Dermis blood vessel endothelial cell (primary cell): Measurements from ENCODE around the gene ARHGAP10. TPM values are rescaled to one million over a fixed set of nuclear protein-coding genes. Genes with fewer than 3 reads are reported as not detected.
"Not testable (repeated sequence)": the region's sequence is repeated elsewhere in the genome, so short reads cannot be mapped to it uniquely, and the experiment has no call there.

Experiments
- DNase-seq: peaks from one replicate; pipeline ENCODE4 v3.0.0; 2010
- total RNA-seq: library from RNA; depleted of rRNA; stranded (reverse); fragments of >200 nt; gene quantifications from 2 replicates; pipeline ENCODE4 v1.2.3, GENCODE V29; 2014

ARHGAP10 gene
- total RNA-seq, 1 donor from 2014 or later: 14.6 TPM

DNA sequence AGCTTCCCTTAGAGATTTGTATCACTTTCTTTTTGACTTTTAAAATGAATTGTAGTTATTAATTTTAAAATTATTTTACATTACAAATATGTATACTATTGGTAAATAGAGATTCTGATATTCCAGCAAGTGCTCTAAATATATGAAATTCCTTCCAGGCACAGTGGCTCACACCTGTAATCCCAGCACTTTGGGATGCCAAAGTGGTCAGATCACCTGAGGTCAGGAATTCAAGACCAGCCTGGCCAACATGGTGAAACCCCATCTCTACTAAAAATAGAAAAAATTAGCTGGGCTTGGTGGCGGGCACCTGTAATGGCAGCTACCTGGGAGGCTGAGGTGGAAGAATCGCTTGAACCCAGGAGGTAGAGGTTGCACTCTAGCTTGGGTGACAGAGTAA is 180.2 kb downstream of the ARHGAP10 start:
- not testable (repeated sequence) for DNase-seq

DNA sequence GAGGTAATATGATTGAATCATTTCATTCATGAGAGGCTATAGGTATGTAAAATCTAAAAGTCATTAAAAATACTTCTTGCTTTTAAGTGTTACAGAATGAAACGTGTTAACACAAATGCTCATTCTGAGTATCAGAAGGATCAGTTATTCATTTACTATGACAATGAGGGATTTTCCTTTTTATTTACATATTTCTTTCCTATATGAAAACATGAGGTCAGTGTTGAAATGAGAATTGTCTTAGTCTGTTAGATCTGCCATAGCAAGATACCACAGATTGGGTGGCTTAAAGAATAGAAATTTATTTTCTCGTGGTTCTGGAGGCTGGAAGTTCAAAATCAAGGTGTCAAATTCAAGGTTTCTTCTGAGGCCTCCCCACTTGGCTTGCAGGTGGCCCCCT is 181.2 kb downstream of the ARHGAP10 start:
- DNase-seq: no peak

DNA sequence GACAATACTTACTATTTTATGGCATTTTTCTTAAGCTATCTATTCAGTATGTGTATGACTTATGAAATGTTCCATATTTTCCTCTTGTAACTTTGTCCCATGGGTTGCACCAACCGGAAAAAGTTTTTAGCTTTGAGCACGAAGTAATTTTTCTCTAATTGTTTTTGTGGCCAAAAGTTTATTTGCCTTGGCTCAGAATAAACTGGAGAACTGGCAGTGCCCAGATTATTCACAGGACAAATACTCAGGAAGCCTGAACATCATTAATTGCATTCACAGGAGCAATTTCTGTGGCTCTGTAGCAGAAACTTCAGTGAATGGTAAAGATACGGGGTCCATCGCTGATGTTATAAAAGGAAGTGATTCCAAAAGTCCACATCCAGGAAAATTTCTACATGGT is 184.5 kb downstream of the ARHGAP10 start:
- peak; percentile 76 for DNase-seq

DNA sequence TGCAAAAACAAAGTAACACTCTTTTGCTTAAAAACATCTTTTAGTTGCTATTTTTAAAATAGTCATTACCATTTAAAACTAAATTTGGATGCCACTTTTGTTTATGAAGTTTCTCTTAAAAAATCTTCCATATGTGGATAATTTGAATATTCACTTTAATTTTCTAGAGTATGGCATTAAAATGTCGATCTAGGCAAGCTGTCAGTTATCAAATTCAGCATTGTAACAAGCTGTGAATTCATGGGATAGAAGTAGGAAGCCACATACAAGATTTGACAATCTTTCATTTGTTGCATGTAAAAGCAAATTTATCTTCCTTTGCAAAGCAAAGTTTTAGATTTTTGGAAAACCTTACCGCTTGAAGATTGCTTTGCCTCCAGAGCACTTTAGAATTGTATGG is 191.5 kb downstream of the ARHGAP10 start:
- no peak for DNase-seq

DNA sequence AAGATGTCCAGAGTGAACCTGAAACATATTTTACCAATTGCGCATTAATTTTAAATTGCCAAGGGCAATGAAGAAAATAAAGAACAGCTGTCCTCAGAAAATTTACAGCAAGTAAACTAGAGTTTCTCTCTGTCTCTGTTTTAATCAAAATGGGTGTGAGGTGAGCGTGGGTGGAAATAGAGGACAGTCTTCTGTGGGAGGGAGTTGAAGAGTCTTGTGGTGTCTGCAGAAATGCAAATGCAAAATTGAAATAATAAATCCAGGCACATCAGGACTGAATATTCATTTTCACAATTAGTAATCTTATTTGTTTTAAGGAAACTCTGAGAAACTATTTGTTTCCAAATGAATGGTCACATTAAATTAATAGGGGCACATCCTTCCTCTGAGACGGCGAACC is 192.0 kb downstream of the ARHGAP10 start:
- no peak for DNase-seq

DNA sequence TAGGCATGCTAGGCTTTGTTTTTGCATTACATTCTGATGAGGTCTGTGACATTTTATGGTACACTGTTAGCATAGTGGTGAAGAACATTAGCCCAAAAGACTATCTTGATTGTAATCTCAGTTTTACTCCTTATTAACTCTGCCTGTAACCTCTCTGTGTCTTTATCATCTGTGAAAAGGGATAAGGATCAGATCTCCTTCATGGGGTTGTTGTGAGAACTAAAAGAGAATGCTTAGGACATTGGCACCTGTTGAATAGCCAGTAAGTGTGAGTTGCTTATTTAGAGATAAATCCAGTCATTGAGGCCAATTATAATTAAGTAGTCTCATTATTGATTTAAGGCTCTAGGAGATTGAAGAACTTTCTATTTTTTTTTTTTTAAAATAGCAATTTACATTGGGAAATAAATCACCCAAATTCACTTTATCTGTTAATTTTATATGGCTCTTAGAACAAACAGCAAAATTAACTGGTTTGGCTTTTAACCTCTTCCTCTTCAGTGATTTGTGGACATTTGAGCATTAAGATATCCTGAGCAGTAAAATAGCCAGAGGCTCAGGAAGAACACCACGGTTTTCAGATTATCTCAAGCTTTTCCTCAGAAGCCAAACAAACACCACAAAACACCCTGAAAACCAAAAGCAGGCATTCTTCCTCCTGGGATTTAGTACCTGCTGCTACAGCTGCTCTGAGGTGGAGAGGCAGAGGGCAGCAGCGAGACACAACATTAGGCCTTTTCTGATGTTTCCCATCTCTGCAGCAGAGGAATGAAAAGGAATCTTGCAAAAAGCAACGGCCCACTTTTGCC is 192.9 kb downstream of the ARHGAP10 start:
- peak; percentile 70 for DNase-seq

DNA sequence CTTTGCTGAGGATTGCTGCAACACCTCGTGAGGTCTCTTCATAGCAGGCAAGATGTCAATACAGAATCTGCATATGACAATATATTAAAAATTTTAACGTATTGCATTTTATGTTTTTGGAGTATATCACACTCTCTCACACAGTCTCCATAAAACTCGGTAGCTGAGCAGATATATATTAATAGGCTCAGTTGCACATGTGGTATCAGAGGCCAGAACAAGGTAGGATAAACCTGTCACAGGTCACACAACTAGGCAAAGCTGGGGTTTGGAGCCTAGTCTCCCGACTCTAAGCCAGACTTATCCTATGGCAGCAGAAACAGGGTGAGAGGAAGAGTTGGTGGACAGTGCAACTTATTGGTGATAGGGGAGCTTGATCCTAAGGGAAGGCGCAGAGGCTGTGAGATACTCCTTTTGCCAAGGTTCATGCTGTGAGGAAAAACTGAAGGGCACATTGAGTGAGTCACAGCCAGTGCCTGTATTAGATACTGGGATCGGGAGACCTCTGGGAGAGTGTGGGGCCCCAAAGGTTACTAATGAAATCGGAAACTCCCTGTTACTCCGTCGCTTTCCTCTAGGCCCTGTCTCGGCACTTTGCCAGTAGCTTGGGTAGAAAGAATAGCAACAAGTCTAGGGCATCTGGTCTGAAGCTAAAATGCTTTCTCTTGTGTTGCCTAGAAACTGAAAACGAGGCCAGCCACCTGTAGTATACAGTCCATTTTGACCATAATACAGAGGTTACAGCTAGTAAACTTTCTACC is 195.7 kb downstream of the ARHGAP10 start:
- DNase-seq: peak; percentile 97

DNA sequence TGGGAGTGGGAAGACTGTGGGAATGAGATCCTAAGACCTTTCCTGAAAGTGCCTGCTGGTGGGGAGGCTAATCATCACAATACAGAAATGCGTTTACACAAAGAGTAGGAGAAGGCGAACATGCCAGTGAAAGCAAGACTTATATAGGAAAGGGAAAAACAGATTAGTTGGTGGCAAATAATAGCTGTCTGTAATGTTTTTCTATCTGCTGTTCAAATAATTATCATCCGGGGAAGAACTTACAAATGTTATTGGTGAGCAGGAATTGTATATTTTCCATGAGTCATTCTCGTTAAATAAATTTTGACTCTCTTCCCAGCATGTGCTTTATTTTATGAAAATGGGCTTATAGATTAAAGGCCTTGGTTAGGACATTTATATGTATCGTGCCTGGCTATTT is 196.5 kb downstream of the ARHGAP10 start:
- peak; percentile 51 for DNase-seq

DNA sequence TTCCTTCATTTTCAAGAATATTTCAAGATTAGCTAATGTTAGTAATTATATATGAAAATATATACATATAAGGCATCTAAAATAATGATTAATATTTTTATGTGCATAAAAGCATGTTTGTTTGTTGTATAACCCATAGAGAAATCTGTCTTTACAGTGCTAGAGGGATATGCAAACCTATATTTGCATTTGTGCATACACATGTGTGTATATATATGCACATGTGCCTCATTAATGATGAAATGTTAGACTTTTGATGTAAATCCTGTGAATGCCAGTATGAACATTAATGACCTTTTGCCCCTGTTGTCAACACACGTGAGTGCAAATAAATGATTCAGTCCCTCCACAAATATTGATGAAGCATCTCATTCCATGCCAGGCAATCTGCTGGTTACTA is 197.9 kb downstream of the ARHGAP10 start:
- DNase-seq: no peak

DNA sequence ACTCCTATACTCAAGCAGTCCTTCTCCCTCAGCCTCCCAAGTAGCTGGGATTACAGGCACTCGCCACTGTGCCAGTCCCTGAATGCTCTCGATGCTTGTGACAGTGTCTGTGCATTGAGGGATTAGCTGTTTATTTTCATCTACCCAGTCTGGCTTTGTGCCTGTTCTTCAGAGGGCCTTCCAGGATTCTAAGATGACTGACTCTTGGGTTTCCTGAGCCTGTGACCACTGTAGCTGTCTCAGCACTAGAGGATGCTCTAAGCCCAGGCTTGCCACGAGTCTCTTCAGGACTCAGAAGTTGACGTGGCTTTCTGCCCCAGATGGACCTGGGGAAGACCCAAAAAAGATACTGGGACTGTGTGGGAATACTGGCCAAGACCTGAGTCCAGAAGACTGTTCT is 201.4 kb downstream of the ARHGAP10 start:
- peak; percentile 44 for DNase-seq

DNA sequence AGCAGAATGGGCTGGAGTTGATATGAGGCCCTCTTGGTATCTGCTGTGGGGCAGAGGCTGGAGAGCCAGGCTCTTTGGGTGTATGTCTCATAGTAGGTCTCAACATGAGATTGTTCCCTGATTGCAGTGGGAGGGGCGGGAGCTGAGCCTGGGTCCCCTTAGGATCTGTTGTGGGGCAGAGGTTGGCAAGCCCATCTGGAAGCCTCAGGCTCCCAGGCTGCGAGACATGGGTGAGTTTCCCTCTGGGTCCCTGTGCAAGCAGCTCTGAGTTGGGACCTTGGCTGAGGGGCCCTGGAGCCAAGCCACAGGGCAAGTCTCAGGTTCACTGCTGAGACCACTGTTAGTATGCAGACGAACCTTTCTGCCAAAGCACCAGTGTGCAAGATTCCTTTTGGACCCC is 201.9 kb downstream of the ARHGAP10 start:
- no peak for DNase-seq

DNA sequence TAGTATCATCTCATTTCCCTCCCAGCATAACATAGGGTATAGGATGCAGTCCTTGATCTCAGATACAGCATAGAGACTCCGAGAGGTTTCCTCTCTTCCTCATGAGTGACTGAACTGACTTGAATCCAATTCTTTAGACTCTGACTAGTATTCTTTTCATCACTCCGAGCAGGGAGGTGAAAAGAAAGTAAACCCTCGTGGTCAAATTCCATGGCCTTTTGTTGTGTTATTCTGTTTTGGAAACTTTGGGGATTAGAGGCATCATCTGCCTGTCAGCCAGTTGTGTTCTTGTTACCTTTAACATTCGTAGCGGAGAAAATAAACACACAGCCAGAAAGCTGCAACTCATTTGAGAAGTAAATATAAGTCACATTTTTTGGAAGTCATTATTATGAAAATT is 206.6 kb downstream of the ARHGAP10 start:
- no peak for DNase-seq

DNA sequence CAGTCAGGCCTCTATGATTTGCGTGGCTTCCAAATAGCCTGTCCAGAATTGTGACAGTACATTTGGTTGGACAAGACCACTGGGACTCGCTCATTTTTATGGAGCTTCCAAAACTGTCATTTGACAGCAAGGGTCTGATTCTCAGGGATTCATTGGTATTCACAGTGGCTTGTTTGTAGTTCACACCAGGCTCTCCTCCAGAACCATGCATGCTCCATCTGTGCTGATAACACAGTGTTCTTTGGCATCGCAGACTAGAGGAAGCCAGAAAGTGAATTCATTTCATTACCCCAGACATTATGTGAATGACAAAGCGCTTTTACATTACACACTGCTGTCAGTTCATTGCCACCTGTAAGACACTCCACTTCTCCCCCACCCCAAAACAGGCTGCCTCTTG is 208.3 kb downstream of the ARHGAP10 start:
- DNase-seq: no peak

DNA sequence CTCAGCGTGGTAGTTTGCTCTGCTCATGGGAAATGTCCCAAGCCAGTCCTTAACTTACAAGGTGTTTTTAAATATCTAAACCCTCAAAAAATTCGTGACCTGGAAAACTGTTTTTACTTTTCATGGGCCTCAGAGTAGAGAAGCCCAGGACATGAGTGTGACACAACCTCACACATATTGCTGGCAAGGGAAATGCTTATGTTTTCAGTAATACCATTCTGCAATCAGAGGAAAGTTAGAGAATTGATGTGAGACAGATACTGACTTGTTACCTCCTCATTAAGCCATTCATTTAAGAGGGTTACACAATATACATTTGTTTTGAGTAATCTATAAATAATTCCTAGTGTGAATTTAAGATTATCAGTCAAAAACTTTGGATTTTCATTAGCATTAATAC is 209.5 kb downstream of the ARHGAP10 start:
- no peak for DNase-seq

DNA sequence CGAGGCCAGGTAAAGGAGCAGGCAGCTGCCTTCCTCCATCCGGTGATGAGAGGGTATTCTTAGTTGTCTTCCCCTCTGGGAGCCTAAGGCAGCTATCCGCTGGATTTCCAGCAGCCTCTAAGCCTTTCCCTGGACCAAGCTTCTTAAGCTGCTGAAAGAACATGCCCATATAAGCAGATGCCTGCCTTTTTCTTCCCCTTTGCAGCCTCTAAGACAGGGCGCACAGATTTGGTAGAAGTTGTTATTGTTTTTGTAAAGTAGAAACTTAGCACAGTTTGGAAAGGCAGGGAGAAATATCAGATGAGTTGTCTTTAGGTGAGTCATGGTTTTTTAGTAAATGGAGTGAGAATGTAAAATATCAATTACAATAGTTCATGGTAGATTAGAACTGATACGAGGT is 210.8 kb downstream of the ARHGAP10 start:
- no peak for DNase-seq

DNA sequence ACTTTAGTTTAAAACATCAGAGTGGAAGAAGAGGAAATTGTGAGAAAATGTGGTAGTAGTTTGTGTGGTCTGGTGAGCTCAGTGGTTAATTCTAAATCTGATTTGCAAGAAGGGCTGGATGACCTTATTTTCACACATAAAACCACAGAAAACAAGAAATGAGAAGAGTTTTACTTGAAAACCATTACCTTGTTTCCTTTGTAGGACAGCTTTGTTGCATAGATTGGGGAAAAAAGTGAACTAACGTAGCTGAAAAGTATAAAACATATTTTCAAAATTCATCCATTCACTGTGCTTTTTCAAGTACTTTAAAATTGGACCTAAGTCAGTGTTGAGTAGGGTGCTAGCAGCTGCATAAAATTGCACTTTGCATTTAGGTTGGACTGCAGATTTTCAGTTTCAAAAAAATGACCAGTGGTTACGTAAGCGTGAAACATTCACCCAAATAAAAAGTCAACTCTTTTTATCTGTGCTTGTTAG is 211.3 kb downstream of the ARHGAP10 start:
- no peak for DNase-seq

DNA sequence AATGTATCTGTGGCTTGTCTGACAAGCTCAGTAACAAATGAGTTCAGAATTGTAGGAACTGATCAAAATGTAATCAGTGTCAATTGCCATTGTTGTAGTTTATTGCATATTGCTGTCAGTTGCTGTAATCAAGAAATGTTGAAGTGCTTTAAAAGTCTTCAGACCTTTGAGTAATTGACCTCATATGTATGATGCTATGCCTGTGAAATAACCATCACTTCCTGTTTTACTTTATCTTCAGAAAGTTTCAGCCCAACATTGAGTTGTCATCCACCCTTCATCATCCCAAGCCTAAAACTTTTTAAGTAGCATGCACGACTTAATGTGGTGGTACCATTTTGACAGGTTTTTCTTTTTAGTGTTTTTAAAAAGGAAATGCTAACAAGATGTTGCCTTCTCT is 212.4 kb downstream of the ARHGAP10 start:
- DNase-seq: no peak

DNA sequence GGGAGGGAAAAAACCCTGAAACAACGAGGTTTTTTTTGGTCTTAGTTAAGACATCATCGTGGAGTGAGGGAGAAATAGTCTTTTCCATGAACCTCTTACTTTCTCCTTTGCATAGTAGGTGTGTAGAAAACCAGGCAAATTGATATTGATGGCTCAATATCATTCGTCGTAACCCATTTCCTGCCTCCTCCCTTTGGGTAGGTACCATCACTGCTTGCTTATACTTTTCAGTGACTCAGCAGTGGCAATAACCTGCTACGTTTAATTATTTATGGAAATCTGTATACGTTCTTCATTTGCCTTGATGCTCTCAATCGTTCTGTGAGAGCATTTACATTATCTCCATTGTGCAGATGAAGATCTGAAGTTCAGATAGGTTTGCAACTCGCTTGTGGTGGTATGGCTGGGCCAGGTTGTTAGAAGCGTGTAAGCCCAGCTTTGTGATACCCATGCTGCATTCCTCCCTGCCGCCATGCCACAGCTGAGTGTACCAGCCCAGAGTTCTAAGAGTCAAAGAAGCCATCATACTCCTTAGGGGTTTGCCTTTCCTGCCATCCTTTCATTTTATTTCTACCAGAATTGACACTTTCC is 212.9 kb downstream of the ARHGAP10 start:
- DNase-seq: no peak

DNA sequence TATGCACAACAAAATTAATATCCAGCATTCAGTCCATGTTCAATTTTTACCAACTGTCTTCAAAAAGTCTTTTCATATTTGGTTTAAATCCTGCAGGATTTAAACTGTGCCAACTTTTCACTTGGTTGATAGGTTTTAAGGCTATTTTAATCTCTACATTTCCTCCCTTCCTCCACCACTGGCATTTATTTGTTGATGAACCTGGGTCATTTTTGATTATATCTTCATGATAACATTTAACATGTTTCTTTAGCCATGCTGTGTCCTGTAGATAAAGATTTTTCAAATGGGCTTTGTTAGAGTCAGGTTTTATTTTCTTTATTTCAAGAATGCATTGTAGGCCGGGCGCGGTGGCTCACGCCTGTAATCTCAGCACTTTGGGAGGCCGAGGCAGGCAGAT is 216.4 kb downstream of the ARHGAP10 start:
- no peak for DNase-seq

DNA sequence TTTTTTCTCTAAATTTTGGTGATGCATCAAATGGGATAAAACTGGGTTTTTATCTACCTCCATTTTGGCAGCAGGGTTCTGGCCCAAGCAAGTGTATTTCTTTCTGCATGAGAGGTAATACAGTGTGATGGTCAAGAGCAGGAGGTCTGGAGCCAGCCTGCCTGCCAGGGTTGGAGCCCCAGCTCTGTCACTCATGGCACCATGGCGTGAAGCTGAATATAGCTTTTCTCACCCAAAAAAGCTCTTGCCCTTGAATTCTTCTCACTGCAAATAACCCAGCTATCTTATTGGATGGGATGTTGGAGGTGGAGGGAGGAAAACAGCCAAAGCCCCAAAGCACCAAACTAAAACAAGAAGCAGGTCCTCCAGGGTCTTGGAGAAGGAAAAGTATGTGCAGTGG is 218.4 kb downstream of the ARHGAP10 start:
- DNase-seq: no peak

DNA sequence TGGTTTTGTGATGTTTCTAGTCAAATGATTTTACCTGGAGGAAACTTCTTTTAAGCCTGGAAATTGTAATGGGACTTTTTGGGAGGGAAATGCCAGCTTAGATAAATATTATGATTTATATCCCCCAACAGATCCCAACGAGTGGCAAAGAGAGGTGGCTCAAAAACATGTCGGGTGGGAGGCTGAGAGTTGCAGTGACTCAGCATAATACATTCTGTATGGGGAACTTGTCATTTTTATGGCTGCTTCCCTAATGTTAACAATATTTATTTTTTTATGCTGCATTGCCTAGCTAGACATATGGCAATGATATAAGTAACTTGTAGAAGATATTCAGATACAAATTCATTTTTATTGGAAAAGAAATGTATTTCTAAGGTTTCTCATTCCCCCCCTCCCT is 219.0 kb downstream of the ARHGAP10 start:
- DNase-seq: no peak

DNA sequence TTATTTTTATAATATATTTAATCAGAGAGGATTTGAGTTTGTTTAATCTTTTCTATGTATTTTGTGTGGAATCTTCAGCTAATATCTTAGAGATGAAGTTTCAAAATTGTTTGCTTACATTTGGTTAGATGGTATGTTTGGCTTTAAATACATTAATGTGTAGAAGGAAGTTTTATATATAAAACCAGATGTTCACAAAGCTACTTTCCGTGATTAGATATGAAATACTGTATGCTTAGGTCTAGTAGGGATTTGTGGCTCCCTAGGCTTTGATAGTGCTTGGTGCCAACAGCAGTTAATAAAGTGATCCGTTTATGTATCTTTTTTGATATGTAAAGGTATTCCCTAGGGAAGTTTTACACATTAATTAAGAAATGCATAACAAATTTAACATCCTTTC is 223.0 kb downstream of the ARHGAP10 start:
- DNase-seq: no peak

DNA sequence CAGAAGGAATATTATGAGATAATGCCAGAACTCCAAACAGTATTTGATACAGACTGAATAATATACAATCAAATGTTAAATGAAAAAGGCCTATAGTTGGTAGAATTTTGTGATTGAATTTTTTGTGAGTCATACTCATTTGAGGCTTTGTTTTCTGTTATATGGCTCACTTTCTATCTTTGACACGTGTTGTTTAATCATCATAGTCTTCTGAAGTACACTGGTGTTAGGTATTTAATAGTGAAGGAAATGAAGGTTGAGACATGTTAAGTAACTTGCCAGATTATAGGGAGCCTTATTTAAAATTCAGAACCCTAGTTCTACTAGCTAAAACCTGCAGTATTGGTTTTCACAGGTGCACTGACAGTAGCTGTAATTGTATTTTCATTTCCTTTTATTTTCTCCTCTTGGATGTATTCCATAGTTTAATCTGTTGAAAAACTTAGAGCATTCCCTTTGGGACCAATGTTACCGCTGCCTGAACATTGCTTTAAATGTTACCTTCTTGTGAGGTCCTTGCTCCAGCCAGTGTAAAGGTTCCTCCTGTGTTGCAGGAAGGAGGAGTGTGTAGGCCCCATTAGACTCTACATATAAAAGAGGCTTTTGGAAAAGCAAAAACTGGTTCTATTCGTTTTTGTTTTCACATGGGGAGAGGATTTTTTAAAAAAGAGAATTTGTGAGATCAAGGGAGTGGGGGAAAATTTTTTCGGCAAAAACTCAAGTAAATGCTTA is 224.1 kb downstream of the ARHGAP10 start:
- peak; percentile 32 for DNase-seq
